EH (cell line): ENCODE measurements around the gene NPM1.
"Not testable (repeated sequence)": the region's sequence is repeated elsewhere in the genome, so short reads cannot be mapped to it uniquely, and the experiment has no call there.

Experiments
- DNase-seq: peaks from one replicate; pipeline ENCODE4 v3.0.0-alpha.2; 2015; ENCODE audit warnings: low read depth

NPM1 gene, protein sequence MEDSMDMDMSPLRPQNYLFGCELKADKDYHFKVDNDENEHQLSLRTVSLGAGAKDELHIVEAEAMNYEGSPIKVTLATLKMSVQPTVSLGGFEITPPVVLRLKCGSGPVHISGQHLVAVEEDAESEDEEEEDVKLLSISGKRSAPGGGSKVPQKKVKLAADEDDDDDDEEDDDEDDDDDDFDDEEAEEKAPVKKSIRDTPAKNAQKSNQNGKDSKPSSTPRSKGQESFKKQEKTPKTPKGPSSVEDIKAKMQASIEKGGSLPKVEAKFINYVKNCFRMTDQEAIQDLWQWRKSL

DNA sequence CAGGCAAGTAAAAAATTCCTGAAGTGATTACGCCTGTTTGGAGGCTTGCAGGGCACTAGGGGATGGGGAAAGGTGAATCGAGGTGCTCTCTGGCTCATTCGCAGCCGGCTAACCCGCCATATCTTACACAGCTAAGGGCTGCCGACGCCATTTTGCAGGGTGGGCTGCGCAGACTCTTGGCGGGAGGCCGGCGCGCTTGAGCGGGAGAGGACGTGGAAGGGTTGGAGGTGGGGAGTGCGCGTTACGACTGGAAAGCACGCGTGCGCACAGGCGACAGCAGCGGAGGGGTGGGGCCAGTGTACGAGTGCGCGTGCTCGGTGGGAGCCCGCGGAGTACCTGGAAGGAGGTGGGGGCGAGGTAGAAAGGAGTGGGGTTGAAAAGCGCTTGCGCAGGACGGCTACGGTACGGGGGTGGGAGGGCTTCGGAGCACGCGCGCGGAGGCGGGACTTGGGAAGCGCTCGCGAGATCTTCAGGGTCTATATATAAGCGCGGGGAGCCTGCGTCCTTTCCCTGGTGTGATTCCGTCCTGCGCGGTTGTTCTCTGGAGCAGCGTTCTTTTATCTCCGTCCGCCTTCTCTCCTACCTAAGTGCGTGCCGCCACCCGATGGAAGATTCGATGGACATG lies at the start of gene NPM1:
NPM1 (plus strand) TSS at position 505 of the 625 bp plus-strand sequence; CDS start at position 605, 100 bp downstream.
- DNase-seq: peak; percentile 99

DNA sequence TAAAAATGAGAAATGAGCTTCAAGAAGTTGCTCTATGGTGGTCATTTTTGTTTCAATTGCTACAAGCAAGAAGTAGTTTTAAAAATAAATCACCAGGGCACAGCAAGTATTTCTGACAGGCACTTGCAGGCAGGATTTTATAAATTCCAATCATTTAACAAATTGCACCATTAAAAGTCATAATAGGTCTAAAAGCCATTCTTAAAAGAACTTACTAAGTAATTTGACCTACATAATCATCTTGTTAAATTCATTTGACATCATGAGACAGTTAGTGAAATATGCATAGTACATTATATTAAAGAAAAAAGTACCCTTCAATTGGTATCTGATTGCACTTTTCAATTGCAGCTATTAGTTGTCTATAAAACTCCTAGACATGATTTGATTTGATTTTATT lies 47.6 kb upstream of the NPM1 start:
- DNase-seq: no peak

DNA sequence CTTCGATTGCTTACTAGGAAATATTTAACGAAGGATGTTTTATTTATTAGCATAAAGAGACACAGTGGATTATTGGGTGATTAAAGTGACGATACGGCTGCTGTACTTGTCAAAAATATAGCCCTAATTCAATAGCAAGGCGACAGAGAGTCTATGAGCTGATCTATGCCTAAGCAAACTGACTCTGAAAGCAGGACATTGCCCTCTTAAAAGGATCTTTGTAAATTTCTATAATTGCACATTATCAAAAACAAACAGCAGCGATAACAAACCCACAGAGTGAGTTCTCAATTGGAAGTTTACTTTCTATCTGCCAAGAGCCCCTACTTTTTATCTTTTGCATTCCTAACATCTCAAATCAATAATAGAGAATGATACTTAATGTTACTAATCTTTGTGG lies 47.2 kb upstream of the NPM1 start:
- DNase-seq: no peak

DNA sequence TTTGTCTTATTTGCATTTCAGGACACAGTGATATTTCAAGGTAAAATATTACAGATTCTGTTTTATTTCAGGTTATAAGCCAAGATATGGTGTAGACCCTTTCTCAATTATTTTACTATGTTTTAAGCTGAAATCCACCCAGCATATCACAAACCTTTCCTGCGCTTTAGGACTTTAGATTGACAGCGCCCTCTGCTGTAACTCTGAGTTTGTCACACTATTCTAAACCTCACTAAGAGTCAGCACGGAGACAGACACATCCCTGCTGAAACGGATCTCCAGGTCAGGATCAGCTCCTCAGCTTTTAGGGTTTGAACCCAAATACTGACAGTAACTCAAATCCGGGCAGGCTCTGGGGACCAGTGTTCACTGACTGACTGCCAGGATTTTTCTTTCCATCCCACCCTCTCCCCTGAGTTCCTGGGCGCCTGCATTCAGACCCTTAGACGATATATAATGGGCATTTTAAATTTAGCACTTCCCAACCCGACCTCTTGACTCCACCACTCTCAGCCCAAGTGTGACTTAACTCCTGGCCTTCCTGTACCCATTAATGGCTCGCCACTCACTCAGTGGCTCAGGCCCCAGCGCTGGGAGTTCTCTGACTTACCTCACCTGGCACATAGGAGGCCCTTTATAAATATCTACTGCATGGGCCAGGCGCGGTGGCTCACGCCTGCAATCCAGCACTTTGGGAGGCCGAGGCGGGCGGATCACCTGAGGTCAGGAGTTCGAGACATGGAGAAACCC lies 45.1 kb upstream of the NPM1 start:
- DNase-seq: peak; percentile 65

DNA sequence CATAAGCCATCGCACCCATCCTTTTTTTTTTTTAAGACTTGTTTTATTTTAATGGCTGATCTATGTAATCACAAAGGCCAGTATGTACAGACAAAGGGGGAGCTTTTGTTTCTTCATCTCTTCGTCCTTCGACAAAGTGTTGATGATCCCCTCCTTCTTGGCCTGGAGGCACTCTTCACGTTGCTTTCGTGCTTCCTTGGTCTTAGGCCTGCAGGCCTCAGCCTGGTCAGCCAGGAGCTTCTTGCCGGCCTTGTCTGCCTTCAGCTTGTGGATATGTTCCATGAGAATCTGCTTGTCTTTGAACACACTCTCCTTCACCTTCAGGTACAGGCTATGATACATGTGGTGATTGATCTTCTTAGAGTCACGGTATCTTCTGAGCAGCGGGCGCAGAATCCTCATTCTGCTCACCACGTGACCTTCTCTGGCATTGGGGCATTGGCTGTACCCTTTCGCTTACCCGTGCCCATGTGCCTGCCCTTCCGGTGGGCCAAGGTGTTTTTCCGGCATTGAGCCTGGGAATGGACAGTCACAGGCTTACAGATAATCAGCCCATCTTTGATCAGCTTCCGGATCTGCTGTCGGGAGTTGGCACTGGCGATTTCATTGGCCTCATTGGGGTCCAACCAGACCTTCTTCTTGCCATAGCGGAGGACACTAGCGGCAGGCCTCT lies 42.6 kb upstream of the NPM1 start:
- DNase-seq: no peak

DNA sequence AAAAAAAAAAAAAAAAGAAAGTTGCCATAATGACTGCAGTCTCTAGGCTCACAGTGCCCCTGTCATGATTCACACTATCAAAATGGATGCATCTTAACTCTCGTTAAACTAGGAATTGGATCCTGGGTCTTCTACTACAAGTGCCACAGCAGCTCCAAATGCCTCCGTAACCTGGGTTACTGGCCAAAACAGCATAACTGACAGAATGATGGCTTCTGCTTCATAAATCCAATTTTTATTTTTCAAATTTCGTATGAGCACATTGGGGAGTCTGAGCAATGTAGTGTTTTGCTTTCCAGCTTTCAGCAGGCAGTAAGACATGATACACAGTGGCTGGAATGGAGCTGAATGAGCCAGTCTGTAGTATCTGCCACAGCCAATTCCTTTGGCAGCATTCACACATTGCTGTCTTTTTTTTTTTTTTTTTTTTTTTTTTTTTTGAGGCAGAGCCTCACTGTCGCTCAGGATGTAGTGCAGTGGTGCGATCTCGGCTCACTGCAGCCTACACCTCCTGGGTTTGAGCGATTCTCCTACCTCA lies 36.0 kb upstream of the NPM1 start:
- DNase-seq: no peak

DNA sequence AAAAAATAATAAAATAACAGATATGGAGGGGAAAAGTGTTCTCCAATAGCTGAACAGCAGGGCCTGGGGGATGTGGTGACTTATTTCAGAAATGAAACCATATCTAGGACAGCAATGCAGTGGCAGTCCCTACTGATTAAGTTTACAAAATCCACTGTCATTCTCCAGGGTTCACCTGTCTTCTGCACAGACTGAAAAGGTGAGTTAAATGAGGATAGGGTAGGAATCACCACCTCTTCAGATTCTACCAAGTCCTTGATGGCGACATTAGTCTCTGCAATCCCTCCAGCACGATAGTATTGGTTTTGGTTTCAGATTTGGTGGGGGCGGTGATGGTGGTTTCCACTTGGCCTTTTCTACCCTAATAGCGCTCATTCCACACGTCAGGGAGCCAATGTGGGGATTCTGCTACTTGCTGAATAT lies 32.3 kb upstream of the NPM1 start:
- no peak for DNase-seq

DNA sequence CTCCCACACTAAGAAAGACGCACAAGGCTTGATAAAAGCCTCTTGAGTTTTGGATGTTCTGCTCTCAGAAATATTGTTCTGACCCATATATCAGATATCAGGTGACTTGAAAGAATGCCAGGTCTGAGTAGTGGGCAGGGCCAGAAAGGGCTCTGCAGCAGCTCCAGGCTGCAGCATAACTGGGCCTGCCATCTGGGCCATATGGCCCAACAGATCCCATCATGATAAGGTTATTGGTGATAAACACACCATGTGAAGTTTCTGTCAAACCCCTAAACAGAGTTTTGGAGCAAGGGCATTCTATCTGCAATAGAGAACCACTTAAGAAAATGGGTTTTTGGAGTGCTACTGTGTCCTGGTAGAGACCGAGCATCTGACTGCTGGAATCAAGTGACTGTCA lies 29.8 kb upstream of the NPM1 start:
- no peak for DNase-seq

DNA sequence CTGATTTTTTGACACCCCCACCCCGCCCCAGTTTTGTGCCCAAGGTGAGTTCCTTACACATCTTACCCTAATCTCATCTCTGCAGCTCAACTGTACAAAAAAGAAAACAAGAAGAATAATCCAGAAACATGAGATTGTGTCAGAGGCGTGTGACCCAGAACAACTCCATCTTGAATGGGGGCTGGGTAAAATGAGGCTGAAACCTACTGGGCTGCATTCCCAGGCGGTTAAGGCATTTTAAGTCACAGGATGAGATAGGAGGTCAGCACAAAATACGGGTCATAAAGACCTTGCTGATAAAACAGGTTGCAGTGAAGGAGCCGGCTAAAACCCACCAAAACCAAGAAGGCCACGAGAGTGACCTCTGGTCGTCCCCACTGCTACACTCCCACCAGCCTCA lies 26.5 kb upstream of the NPM1 start:
- DNase-seq: not testable (repeated sequence)

DNA sequence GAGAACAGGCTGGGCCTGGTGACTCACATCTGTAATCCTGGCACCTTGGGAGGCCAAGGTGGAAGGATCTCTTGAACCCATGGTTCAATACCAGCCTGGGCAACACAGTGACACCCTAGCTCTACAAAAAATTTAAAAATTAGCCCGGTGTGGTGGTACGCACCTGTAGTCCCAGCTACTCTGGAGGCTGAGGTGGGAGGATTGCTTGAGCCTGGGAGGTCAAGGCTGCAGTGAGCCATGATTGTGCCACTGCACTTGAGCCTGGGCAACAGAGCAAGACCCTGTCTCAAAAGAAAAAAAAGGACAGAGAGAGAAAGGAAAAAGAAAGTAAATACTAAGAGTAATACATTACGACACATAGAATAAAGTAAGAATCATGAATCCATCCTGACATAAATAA lies 24.4 kb upstream of the NPM1 start:
- DNase-seq: not testable (repeated sequence)

DNA sequence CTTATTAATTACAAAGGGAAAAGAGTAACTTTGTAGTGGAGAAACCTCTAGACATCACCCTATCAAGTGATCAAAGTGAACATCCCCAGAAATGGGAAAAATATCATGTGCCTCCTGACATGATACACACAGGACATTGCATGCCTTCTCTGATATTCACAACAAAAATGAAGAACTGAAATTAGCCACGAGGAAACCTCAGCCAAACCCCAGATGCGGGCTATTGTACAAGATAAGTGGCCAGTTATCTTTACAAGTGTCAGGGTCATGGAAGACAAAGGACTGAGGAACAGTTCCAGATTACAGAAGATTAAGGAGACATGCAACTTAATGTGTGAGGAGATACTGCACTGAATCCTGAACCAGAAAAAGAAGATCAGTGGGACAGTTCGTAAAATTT lies 23.8 kb upstream of the NPM1 start:
- no peak for DNase-seq

DNA sequence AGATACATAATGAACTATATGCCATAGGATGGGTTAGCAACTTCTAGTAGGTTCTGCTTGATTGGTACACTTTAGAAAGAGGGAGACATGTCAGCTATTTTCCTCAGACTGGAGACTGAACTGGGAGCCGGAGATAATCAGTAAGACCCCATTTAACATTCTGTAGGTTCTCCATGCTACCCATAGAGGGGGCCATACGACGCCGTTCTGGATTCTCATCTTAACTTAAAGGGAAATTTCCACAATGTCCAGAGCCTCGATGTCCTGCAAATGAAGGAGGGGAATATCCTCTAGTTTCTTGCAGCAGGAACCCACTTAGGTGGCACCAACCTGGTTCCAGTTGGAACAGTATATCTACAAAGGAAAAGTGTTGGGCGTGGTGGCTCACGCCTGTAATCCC lies 22.3 kb upstream of the NPM1 start:
- no peak for DNase-seq

DNA sequence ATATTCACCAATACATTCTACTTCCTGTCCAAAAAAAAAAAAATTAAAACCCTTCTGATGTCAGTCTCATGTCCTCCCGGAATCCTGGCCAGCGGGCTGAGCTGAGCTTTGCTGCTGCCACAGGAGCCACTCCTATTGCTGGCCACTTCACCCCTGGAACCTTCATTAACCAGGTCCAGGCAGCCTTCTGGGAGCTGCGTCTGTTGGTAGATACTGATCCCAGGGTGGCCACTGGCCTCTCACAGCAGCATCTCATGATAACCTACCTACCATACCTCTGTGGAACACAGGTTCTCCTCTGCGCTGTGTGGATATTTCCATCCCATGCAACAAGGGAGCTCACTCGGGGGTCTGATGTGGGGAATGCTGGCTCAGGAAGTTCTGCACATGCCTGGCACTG lies 21.0 kb upstream of the NPM1 start:
- no peak for DNase-seq

DNA sequence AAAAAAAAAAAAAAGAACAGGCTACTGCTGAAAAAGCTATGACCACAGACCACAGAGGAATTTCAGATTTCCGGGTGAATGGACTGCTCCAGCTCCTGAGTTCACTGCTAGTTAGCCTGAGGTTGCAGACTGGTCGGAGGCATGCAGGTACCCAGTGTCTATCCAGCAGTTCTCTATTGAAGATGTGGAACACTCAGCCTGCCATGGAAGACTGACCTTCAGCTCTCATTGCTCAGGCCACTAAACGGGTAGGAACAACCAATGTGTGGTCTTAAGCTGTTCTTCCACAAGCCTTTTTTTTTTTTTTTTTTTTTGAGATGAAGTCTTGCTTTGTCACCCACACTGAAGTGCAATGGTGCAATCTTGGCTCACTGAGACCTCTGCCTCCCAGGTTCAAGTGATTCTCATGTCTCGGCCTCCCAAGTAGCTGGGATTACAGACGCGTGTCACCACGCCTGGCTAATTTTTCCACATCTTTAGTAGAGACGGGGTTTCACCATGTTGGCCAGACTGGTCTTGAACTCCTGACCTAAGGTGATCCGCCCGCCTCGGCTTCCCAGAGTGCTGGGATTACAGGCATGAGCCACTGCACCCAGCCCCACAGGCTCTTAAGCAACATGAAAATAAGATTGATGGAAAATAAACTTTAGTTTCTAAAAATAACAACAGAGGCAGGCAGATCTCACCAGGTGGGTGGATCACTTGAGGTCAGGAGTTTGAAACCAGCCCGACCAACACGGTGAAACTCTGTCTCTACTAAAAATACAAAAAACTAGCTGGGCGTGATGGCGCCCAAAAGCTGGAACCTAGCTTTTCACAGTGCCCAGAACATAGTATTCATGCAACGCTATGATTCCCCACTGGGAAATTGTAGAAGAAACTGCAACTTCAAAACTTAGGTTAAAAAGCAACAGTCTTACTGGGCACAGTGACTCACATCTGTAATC lies 20.0 kb upstream of the NPM1 start:
- DNase-seq: peak; percentile 68

DNA sequence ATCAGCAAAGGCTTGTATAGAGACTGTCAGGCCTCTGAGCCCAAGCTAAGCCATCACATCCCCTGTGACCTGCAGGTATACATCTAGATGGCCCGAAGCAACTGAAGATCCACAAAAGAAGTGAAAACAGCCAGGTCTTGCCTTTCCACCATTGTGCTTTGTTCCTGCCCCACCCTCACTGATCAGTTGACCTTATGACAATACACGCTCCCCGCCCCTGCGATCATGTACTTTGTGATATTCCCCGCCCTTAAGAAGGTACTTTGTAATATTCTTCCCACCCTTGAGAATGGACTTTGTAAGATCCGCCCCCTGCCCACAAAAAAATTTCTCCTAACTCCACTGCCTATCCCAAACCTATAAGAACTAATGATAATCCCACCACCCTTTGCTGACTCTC lies 18.6 kb upstream of the NPM1 start:
- DNase-seq: no peak

DNA sequence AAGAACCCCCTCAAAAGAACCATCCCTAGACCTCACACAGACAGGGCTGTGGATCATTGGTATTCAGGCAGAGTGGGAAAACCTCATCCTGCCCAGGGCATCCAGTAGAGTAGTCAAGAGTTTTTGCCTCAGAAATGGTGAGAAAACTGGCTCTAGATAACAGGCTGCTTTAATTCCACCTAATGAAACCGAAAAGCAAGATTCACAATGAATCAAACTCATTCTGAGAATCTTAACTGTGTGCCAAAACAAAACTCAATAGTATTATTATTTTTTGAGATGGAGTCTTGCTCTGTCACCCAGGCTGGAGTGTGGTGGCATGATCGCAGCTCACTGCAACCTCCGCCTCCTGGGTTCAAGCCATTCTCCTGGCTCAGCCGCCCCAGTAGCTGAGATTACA lies 17.8 kb upstream of the NPM1 start:
- DNase-seq: no peak

DNA sequence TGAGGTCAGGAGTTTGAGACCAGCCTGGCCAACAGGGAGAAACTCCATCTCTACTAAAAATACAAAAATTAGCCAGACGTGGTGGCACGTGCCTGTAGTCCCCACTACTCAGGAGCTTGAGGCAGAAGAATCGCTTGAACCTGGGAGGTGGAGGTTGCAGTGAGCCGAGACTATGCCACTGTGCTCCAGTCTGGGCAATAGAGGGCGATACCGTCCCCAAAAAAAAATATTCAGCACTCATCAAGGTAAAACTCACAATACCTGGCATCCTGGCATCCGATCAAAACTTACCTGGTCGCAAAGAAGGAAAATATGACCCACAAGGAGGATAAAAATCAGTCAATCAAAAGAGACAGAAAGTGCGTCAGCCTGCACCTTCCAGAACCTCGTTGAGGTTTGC lies 16.8 kb upstream of the NPM1 start:
- not testable (repeated sequence) for DNase-seq

DNA sequence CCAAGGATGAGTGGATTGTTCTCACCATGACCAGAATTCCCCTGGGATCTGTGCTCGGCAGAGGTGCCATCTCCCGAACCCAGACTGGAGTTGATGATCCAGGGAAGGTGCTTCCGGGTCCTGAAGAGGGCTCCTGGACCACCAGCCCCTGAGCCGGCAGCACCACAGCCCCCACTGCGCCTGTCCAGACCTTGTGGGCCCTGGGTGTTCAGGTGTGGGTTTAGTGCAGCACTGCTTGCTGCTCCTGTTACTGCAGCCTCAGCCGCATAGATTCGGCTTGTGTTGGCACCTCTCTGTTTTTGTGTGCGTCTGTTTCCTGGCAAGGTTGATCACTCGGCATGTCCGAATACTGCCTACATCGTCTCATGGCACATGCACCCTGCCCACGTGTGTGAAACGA lies 16.3 kb upstream of the NPM1 start:
- no peak for DNase-seq

DNA sequence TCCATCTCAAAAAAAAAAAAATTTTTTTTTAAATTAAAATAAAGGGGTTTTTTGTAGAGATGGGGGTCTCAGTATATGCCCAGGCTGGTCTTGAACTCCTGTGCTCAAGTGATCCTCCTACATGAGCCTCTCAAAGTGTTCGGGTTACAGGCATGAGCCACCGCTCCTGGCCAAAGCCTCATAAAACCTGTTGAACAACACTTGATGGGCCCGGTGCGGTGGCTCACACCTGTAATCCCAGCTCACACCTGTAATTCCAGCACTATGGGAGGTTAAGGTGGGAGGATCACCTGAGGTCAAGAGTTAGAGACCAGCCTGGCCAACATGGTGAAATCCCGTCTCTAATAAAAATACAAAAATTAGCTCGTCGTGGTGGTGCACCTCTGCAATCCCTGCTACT lies 7.7 kb upstream of the NPM1 start:
- no peak for DNase-seq

DNA sequence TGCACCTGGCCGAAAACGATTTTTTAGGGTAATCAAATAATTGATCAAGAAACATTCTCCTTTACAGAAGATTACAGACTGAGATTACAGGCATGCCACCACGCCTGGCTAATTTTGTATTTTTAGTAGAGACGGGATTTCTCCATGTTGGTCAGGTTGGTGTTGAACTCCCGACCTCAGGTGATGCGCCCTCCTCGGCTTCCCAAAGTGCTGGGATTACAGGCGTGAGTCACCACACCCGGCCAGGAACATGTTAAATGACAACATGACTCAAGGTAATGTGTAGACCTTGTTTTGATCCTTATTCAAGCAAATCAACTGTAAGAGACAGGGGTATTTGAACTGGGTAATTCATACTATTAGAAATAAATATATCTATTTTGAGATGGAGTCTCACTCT lies 3.2 kb upstream of the NPM1 start:
- DNase-seq: not testable (repeated sequence)

DNA sequence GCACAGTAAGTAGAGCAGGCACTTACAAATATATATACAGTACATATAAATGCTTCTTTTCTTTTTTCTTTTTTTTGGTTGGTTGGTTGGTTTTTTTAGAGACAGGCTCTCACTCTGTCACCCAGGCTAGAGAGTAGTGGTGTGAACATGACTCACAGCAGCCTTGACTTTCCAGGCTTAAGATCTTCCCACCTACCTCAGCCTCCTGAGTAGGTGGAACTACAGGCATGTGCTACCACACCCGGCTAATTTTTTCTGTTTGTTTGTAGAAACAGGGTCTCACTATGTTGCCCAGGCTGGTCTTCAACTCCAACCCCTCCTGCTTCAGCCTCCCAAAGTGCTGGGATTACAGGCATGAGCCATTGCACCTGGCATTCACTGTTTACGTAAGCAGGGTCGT lies 2.6 kb upstream of the NPM1 start:
- not testable (repeated sequence) for DNase-seq
